SU-DHL-6 (cell line): ENCODE results near the gene RTP2.
A peak's percentile ranks its signal among the peaks of the same experiment; 100 is the strongest.

Source experiments
- H2AFZ ChIP-seq: fragments of 200-600 bp; sonication (generic); 2 replicates; pipeline ENCODE4 v1.6.1; 2014; ENCODE audit warnings: low read depth, mild to moderate bottlenecking, moderate library complexity, mixed read lengths, antibody characterized with exemption, low read length; ENCODE audit not compliant: severe bottlenecking
- H3F3A ChIP-seq: fragments of 200-600 bp; shearing (Covaris generic); 2 replicates; pipeline ENCODE4 v1.6.0; 2016; ENCODE audit warnings: antibody characterized with exemption, mild to moderate bottlenecking; ENCODE audit not compliant: insufficient read depth
- H3K27ac ChIP-seq: fragments of 200-600 bp; sonication (generic); 2 replicates; pipeline ENCODE4 v1.5.1; 2016; ENCODE audit warnings: low read depth, mild to moderate bottlenecking, low read length, moderate library complexity, mixed read lengths
- H3K27me3 ChIP-seq: fragments of 200-600 bp; sonication (generic), shearing (Covaris generic); 2 replicates; pipeline ENCODE4 v1.6.0; 2014; ENCODE audit warnings: mild to moderate bottlenecking, low read length
- H3K36me3 ChIP-seq: fragments of 200-600 bp; sonication (generic); 2 replicates; pipeline ENCODE4 v1.6.1; 2014; ENCODE audit warnings: mild to moderate bottlenecking, low read length, mixed read lengths
- H3K4me2 ChIP-seq: fragments of 300-600, 200-600 bp; shearing (Covaris generic), sonication (generic); 2 replicates; pipeline ENCODE4 v1.6.0; 2014; ENCODE audit warnings: low read length, low read depth, mild to moderate bottlenecking; ENCODE audit not compliant: poor library complexity, severe bottlenecking
- H3K4me3 ChIP-seq: fragments of 200-600 bp; sonication (generic); 2 replicates; pipeline ENCODE4 v1.5.1; 2014; ENCODE audit warnings: antibody characterized with exemption, low read length, mild to moderate bottlenecking, mixed read lengths; ENCODE audit not compliant: insufficient read depth, poor library complexity, severe bottlenecking
- H3K79me2 ChIP-seq: fragments of 200-600 bp; sonication (generic); 2 replicates; pipeline ENCODE4 v1.6.1; 2014; ENCODE audit warnings: mild to moderate bottlenecking, low read length, moderate library complexity; ENCODE audit not compliant: insufficient read depth
- H3K9ac ChIP-seq: fragments of 200-600 bp; sonication (generic); 2 replicates; pipeline ENCODE4 v1.7.0; 2014; ENCODE audit warnings: mild to moderate bottlenecking, low read length
- H3K9me2 ChIP-seq: fragments of 200-600 bp; sonication (generic); replicated peaks from 2 replicates; pipeline ENCODE4 v1.6.1; 2014; ENCODE audit warnings: low read length; ENCODE audit not compliant: insufficient read depth
- H3K9me3 ChIP-seq: fragments of 200-600 bp; sonication (generic); 2 replicates; pipeline ENCODE4 v1.6.1; 2014; ENCODE audit warnings: low read length, mixed read lengths; ENCODE audit not compliant: insufficient read depth
- H4K20me1 ChIP-seq: fragments of 200-600 bp; sonication (generic); 2 replicates; pipeline ENCODE4 v1.6.1; 2014; ENCODE audit warnings: low read depth, mild to moderate bottlenecking, antibody characterized with exemption, low read length, moderate library complexity, mixed read lengths
- CTCF ChIP-seq: fragments of 200-600 bp; sonication (generic); IDR thresholded peaks from one replicate; pipeline ENCODE4 v1.5.1; 2017; ENCODE audit warnings: antibody characterized with exemption, mild to moderate bottlenecking, low read length, moderate library complexity; ENCODE audit not compliant: insufficient read depth, poor library complexity, severe bottlenecking
- EZH2phosphoT487 ChIP-seq: fragments of 200-600 bp; sonication (generic), shearing (Covaris generic); conservative IDR thresholded peaks from 2 replicates; pipeline ENCODE4 v1.6.1; 2018; ENCODE audit warnings: mild to moderate bottlenecking, antibody characterized with exemption, low read length, moderate library complexity, mixed read lengths

The RTP2 gene

DNA sequence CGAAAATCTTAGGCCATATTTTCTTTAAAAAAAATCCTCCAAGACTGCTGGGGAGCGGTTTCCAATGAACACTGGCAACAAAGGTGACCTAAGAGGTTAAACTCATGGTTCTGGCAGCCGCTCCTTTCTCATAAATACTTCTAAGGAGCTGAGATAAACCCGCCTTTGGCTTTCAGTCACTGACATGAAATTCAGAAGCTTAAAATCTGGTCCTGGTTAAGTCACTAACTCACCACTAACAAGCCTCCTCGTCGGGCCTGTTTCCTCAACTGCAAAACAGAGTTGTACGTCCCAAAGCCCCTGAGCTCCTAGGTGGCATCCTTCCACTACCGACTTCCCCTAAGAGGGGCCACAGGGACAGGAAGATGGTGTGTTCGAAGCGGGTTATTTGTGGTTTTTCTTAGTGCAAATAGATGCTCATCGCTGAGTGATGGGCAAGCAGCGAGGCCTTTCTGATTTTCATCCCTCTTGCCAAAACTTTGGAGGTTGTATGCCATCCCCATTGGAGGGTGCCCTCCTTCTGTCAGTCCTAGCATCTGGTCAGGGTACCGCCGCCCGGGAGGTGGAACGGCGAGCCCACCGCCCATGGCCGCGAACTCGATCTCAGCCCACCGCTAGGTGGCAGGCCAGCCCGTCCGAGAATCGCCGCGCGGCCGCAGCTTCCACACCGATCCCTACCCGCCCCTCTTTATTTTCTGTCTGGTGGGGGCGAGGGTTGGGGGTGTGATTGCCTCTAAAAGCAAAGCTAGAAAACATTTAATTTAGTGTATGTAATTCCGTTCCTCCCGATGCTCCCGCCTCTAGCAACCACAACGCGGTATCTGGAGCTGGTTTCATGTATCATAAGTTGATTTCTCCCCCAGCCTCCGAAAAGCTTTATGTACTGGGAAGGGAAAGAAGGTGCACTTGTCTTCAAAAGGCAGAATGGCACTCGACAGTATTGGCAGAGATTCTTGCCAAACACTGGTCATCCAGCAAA, 38.4 kb upstream of the RTP2 start:
- H3K9me3 ChIP-seq: no peaks in the 10 kb centered on the region
- no peaks in the 10 kb centered on the region for H3K9me2 ChIP-seq
- peak overlapping the region; percentile 97 for H3K4me2 ChIP-seq
- H3K36me3 ChIP-seq: peaks cover 23% of the 10 kb centered on the region
- H3F3A ChIP-seq: peaks cover 88% of the 10 kb centered on the region
- peaks cover 99% of the 10 kb centered on the region for H3K79me2 ChIP-seq
- H3K4me3 ChIP-seq: peak overlapping the region; percentile 99
- peak overlapping the region; percentile 99 for H3K9ac ChIP-seq
- no peaks in the 10 kb centered on the region for H3K27me3 ChIP-seq
- H4K20me1 ChIP-seq: no peaks in the 10 kb centered on the region; the same call in 1 of the 2 replicates
- peak overlapping the region; percentile 92 for H3K27ac ChIP-seq
- H2AFZ ChIP-seq: no peak overlapping the region
- TF ChIP-seq EZH2phosphoT487: no peak
- TF ChIP-seq CTCF: peak; percentile 96

GRCh38 chr3:187739561-187740332, 37.4 kb upstream of the RTP2 start:
- Histone ChIP-seq H3F3A (peaks cover 93% of the 10 kb centered on the region), H3K4me2 (peak overlapping the region; percentile 97), H3K79me2 (peaks cover 100% of the 10 kb centered on the region), H2AFZ (no peak overlapping the region), H3K4me3 (peak overlapping the region; percentile 99), H3K27me3 (no peaks in the 10 kb centered on the region), H3K9me3 (no peaks in the 10 kb centered on the region), H3K36me3 (peaks cover 31% of the 10 kb centered on the region), H4K20me1 (peaks cover 7% of the 10 kb centered on the region), H3K9me2 (no peaks in the 10 kb centered on the region), H3K9ac (peak overlapping the region; percentile 99), H3K27ac (peak overlapping the region; percentile 92)
- no peak for TF ChIP-seq EZH2phosphoT487
- peak; percentile 96 for TF ChIP-seq CTCF

- H2AFZ ChIP-seq: no peak overlapping the region
- peaks cover 94% of the 10 kb centered on the region for H3F3A ChIP-seq
- peak overlapping the region; percentile 92 for H3K27ac ChIP-seq
- no peak for TF ChIP-seq CTCF
- no peak for TF ChIP-seq EZH2phosphoT487
- no peaks in the 10 kb centered on the region for H3K9me3 ChIP-seq
- H3K9ac ChIP-seq: peak overlapping the region; percentile 99
- H3K4me3 ChIP-seq: peak overlapping the region; percentile 99
- H3K27me3 ChIP-seq: no peaks in the 10 kb centered on the region
- H3K36me3 ChIP-seq: peaks cover 33% of the 10 kb centered on the region
- peaks cover 100% of the 10 kb centered on the region for H3K79me2 ChIP-seq
- H4K20me1 ChIP-seq: peaks cover 13% of the 10 kb centered on the region
- peak overlapping the region; percentile 97 for H3K4me2 ChIP-seq
- H3K9me2 ChIP-seq: no peaks in the 10 kb centered on the region
Observed at GRCh38 chr3:187739094-187739560, 36.8 kb upstream of the RTP2 start.
